ENCODE measurements around the gene PSORS1C1.
"Not testable (repeated sequence)": the region's sequence is repeated elsewhere in the genome, so short reads cannot be mapped to it uniquely, and the experiment has no call there.

- not testable (repeated sequence) for TF ChIP-seq FOXK2, ZNF384 (IDR thresholded peaks at IDR 0.05)
Measured at GRCh38 chr6:31169858-31170599, 55.4 kb downstream of the PSORS1C1 start.

Data from HEK293T (cell line).